Right lobe of liver (tissue), 6 donors: ENCODE results near the gene ANKRD18A. TPM values are rescaled to one million over a fixed set of nuclear protein-coding genes. Genes with fewer than 3 reads are reported as not detected.
A peak's percentile ranks its signal among the peaks of the same experiment; 100 is the strongest.

Experiments
- ATAC-seq, 4 donors: fragments of 200-7000 bp; cut with Tn5 transposase; one replicate each; pipeline ENCODE4 v1.9.1; 2020; ENCODE audit warnings: mild to moderate bottlenecking in 4 of 4, moderate library complexity in 4 of 4
- DNase-seq, 3 donors: peaks; one replicate each; pipeline ENCODE4 v3.0.0-alpha.2; 2020
- H3K27ac ChIP-seq, 3 donors: fragments of 200-600 bp; one replicate each; pipeline ENCODE4 v1.8.0; 2022
- H3K27me3 ChIP-seq, 2 donors: fragments of 200-600 bp; one replicate each; pipeline ENCODE4 v1.8.0; 2022
- H3K36me3 ChIP-seq, 4 donors: fragments of 200-600 bp; sonication (generic) in 1 of 4; one replicate each; pipeline versions ENCODE4 v1.5.1 to v1.8.0; 2017 to 2022; ENCODE audit warnings: control low read depth in 1 of 4
- H3K4me1 ChIP-seq, 4 donors: fragments of 200-600 bp; sonication (generic) in 1 of 4; one replicate each; pipeline versions ENCODE4 v1.5.1 to v1.8.0; 2017 to 2022; ENCODE audit warnings: control low read depth in 1 of 4
- H3K4me3 ChIP-seq, 3 donors: fragments of 200-600 bp; one replicate each; pipeline ENCODE4 v1.8.0; 2022
- H3K9me3 ChIP-seq, 4 donors: fragments of 200-600 bp; sonication (generic) in 1 of 4; one replicate each; pipeline versions ENCODE4 v1.5.1 to v1.8.0; 2017 to 2022; ENCODE audit warnings: control low read depth in 1 of 4
- POLR2A ChIP-seq: fragments of 450-650 bp; IDR thresholded peaks from one replicate; pipeline ENCODE4 v1.6.1; 2017; ENCODE audit warnings: antibody characterized with exemption, mild to moderate bottlenecking
- WGBS: methylation state at CpG from one replicate; pipeline ENCODE4 v1.1.6; 2018; ENCODE audit warnings: low coverage, low lambda C conversion rate; ENCODE audit not compliant: insufficient coverage; ENCODE audit errors: missing lambda C conversion rate; 5-methylcytosine and 5-hydroxymethylcytosine counted together
- intact Hi-C, 2 donors: fragments of 100-400 bp; cut with DNase I; formaldehyde crosslinking; loops; one replicate each; pipeline versions ENCODE4 v1.11.2 to v1.14.1; 2022
- total RNA-seq, 6 experiments: library from RNA; depleted of rRNA in 2 of 6; stranded (reverse); fragments of >200 nt in 2 of 6; fragmentation: NEBNext Ultra II Directional in 3 of 6; extraction: Animal tissue kit (Norgen Biotek cat#: 25700) in 3 of 6; gene quantifications; one replicate each; pipeline versions ENCODE4 v1.1.0 to v1.2.4, GENCODE V29; 2016 to 2023
- TF ChIP-seq, protein P1 (sequence below), 4 donors: fragments of 200-600 bp in 3 of 4; fragments of 450-650 bp in 1 of 4; IDR thresholded peaks; one replicate each; pipeline versions ENCODE4 v1.5.1 to v1.8.0; 2016 to 2022; ENCODE audit warnings: antibody characterized with exemption in 4 of 4, mild to moderate bottlenecking in 2 of 4
- donor health status: DM: no; HTN: yes; CAD: no.
- donor health status: DM: no; HTN: no; CAD: no.
- donor health status: DM: no; HTN: no; CAD: no.
- donor health status: DM: no; HTN: yes; CAD: no.
- donor health status: DM: no; HTN: yes; CAD: no.

ANKRD18A gene
- total RNA-seq, 6 experiments from 2014 or later = 0.87 to 4.5 (median 1.7) TPM

DNA sequence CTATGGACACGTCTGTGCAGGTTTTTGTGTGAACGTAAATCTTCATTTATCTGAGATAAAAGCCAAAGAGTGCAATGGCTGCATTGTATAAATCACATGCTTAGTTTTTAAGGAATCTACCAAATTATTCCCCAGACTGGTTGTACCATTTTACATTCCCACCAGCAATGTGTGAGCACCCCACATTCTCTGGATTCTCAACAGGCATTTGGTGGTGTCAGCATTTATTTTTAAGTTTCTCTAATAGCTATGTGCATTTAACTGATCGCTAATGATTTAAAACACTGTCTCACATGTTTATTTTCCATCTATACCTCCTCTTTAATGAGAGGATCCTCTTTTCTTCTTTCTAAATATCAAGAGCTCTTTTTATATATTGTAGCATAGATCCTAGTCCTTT, 13.9 kb upstream of the ANKRD18A start:
- Histone ChIP-seq H3K4me1 (no peaks in the 10 kb centered on the region), H3K9me3 (no peaks in the 10 kb centered on the region), H3K27me3 (no peaks in the 10 kb centered on the region), H3K36me3 (no peaks in the 10 kb centered on the region), H3K27ac (no peak overlapping the region), H3K4me3 (no peak overlapping the region)
- no peak for TF ChIP-seq POLR2A
- TF ChIP-seq, protein P1, sequence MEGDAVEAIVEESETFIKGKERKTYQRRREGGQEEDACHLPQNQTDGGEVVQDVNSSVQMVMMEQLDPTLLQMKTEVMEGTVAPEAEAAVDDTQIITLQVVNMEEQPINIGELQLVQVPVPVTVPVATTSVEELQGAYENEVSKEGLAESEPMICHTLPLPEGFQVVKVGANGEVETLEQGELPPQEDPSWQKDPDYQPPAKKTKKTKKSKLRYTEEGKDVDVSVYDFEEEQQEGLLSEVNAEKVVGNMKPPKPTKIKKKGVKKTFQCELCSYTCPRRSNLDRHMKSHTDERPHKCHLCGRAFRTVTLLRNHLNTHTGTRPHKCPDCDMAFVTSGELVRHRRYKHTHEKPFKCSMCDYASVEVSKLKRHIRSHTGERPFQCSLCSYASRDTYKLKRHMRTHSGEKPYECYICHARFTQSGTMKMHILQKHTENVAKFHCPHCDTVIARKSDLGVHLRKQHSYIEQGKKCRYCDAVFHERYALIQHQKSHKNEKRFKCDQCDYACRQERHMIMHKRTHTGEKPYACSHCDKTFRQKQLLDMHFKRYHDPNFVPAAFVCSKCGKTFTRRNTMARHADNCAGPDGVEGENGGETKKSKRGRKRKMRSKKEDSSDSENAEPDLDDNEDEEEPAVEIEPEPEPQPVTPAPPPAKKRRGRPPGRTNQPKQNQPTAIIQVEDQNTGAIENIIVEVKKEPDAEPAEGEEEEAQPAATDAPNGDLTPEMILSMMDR (IDR thresholded peaks at IDR 0.05) = no peak
- 54% methylated on average over 3 of the region's 3 CpGs for WGBS
- no peak for DNase-seq
- intact Hi-C loops = no loop called here
- ATAC-seq = no peak

DNA sequence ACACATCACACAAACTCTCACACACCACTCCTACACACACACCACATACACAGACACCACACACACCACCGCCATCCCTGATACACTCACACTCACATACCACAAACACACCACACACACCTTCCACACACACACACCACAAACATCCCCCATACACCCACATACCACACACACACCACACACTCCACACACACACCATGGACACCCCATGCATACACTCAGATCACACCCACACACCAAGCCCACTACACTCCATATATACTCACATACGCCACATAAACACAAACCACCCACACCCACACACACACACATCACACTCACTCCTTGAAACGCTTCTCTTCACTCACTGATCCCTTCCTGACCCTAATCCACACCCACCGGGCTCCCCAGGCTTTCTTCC, 9.1 kb upstream of the ANKRD18A start:
- ATAC-seq (no peak), DNase-seq (no peak)
- intact Hi-C loops = no loop called here
- no peaks in the 10 kb centered on the region for H3K9me3 ChIP-seq
- 69% methylated on average over 4 of the region's 4 CpGs for WGBS
- H3K27me3 ChIP-seq = no peaks in the 10 kb centered on the region
- H3K4me3 ChIP-seq = no peak overlapping the region
- no peaks in the 10 kb centered on the region for H3K36me3 ChIP-seq
- TF ChIP-seq, protein P1 (IDR thresholded peaks at IDR 0.05) = no peak
- no peak for TF ChIP-seq POLR2A
- no peak overlapping the region for H3K27ac ChIP-seq
- no peaks in the 10 kb centered on the region for H3K4me1 ChIP-seq

DNA sequence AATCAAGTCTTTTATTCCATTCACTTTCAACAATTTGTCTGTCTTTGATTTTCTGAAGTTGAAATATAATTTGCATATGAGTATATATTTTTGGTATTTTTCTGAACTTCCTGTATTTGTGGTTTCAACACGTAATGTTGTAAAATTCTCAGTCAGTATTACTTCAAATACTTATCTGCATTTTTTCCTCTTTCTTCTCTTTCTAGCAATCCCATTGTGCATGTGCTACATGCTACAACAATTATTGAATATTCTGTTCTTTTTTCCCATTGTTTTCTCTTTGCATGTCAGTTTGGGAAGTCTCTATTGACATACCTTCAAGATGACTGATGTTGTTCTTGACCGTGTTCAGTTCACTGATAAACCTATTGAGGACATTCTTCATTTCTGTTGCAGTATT, 5.6 kb upstream of the ANKRD18A start:
- DNase-seq (no peak), ATAC-seq (no peak)
- H3K9me3 ChIP-seq = no peaks in the 10 kb centered on the region
- H3K4me3 ChIP-seq = no peak overlapping the region
- H3K27me3 ChIP-seq = peaks cover 0 to 4% of the 10 kb centered on the region in 2 donors
- no peak overlapping the region for H3K27ac ChIP-seq
- peaks cover 0 to 11% (median 4%) of the 10 kb centered on the region in 4 donors for H3K4me1 ChIP-seq
- no peaks in the 10 kb centered on the region for H3K36me3 ChIP-seq
- WGBS = 66% methylated on average over 2 of the region's 2 CpGs
- intact Hi-C loops = no loop called here
- TF ChIP-seq, protein P1 (IDR thresholded peaks at IDR 0.05) = no peak
- no peak for TF ChIP-seq POLR2A

DNA sequence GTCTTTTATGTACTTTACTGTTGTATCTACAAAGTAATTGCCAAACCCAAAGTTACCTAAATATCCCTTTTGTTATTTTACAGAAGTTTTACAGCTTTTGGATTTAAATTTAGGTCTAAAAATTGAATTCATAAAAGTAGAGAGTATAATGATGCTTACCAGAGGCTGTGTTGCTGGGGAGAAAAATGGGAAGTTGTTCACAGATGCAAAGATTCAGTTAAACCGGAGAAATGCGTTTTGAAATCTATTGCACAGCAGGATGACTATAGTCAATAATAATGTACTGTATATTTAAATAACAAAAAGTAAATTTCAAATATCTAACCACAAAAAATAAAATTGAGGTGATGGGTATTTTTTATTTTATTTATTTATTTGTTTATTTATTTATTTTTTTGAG, 2.6 kb upstream of the ANKRD18A start:
- peaks cover 0 to 13% (median 4%) of the 10 kb centered on the region in 4 donors for H3K4me1 ChIP-seq
- peaks cover 0 to 4% of the 10 kb centered on the region in 2 donors for H3K27me3 ChIP-seq
- ATAC-seq = no peak
- WGBS = 71% methylated on average over 2 of the region's 2 CpGs
- no peak for TF ChIP-seq POLR2A
- TF ChIP-seq, protein P1 (IDR thresholded peaks at IDR 0.05) = no peak
- no peaks in the 10 kb centered on the region for H3K36me3 ChIP-seq
- DNase-seq = no peak
- H3K4me3 ChIP-seq = no peak overlapping the region
- no peak overlapping the region for H3K27ac ChIP-seq
- intact Hi-C loops = no loop called here
- no peaks in the 10 kb centered on the region for H3K9me3 ChIP-seq

DNA sequence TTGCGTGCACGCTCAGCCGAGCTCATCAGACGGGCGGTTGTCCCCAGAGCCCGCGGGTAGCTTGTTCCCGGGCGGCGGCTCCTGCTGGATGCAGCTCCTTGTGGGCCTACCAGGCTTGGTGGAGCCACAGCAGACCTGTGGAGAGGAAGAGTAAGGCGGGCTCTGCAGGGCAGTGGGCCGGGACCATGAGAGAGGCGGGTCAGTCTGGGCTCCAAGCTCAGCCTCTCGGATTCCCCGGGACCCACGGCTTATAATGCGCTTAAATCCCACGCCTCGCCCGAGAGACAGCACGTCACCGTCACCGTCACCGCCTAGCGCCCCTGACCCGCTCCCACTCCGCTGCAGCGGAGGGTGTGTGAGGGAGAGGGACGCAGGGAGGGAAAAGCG, 1.9 kb upstream of the ANKRD18A start:
- peak in 2 of 4 donors; percentile 1 to 15 for ATAC-seq
- H3K4me3 ChIP-seq = peak overlapping the region; percentile 45 to 59 (median 56)
- H3K27ac ChIP-seq = no peak overlapping the region
- DNase-seq = peak in 2 of 3 donors; percentile 33 to 59
- WGBS = 8% methylated on average over 8 of the region's 30 CpGs
- intact Hi-C loops = no loop called here
- H3K4me1 ChIP-seq = peaks cover 0 to 13% (median 4%) of the 10 kb centered on the region in 4 donors
- TF ChIP-seq, protein P1 (IDR thresholded peaks at IDR 0.05) = no peak
- no peak for TF ChIP-seq POLR2A
- H3K9me3 ChIP-seq = no peaks in the 10 kb centered on the region
- H3K27me3 ChIP-seq = peaks cover 0 to 4% of the 10 kb centered on the region in 2 donors
- H3K36me3 ChIP-seq = no peaks in the 10 kb centered on the region
